ENCODE data around the gene ZNF618. TPM values are rescaled to one million over a fixed set of nuclear protein-coding genes. Genes with fewer than 3 reads are reported as not detected.

Gene ZNF618
- total RNA-seq, 4 donors from 2014 or later, result 0.26 to 1.2 (median 1.0) TPM

DNA sequence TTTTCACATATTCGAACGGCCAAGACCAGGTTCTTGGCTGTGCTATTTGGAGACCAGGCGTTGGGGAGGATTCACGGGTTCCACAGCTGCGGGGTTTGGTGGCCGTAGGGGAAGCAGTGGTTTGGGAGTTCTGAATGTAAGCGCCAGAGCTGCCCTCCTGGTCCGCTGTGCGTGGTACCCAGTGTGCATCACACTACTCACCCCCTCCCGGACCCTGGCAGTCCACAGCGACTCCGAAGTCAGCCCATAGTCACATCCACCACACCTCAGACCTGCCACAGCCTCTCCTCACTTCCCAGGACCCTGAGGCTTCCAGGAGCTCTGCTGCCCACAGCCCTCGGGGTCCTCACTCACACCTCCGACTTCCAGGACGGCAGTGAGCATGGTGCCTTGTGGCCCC is 175.2 kb downstream of the ZNF618 start:
- TF ChIP-seq, protein P1, sequence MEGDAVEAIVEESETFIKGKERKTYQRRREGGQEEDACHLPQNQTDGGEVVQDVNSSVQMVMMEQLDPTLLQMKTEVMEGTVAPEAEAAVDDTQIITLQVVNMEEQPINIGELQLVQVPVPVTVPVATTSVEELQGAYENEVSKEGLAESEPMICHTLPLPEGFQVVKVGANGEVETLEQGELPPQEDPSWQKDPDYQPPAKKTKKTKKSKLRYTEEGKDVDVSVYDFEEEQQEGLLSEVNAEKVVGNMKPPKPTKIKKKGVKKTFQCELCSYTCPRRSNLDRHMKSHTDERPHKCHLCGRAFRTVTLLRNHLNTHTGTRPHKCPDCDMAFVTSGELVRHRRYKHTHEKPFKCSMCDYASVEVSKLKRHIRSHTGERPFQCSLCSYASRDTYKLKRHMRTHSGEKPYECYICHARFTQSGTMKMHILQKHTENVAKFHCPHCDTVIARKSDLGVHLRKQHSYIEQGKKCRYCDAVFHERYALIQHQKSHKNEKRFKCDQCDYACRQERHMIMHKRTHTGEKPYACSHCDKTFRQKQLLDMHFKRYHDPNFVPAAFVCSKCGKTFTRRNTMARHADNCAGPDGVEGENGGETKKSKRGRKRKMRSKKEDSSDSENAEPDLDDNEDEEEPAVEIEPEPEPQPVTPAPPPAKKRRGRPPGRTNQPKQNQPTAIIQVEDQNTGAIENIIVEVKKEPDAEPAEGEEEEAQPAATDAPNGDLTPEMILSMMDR (IDR thresholded peaks at IDR 0.05 in 4 of 5, conservative IDR thresholded peaks at IDR 0.05 in 1 of 5), result no peak
- TF ChIP-seq POLR2A (IDR thresholded peaks at IDR 0.05), result no peak
- Histone ChIP-seq H3K27me3 (no peaks in the 10 kb centered on the region), H3K4me1 (no peaks in the 10 kb centered on the region), H3K27ac (no peak overlapping the region), H3K36me3 (no peaks in the 10 kb centered on the region), H3K9me3 (no peaks in the 10 kb centered on the region), H3K4me3 (no peak overlapping the region)
- DNase-seq, result no peak
- in situ Hi-C loops (cut with MboI; ENCODE audit: low sequenced_read_pairs in 4 of 4), result no loop called here
- intact Hi-C loops (cut with DNase I; ENCODE audit: low total_unique reads), result no loop called here
- no peak for ATAC-seq

DNA sequence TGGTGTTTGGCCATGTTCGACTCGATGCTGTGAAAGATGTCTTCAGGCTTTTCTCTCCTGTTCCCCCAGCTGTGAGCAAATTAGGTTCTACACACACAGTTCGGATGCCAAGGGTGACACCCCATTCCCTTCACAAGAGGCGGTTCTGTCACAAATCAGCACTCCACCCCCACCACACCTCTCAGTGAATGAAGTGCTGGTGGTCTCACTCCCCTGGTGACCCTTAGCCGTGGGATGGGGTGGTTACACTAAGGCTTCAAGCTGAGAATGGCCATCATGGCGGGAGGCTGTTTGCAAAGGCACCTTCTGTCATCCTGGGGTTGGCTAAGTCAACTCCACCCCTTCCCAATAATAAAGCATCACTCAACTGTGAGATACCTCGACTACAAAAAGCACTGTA is 175.6 kb downstream of the ZNF618 start:
- intact Hi-C loops (cut with DNase I; ENCODE audit: low total_unique reads) (no loop called here), in situ Hi-C loops (cut with MboI; ENCODE audit: low sequenced_read_pairs in 4 of 4) (no loop called here)
- Histone ChIP-seq H3K27ac (no peak overlapping the region), H3K4me3 (no peak overlapping the region), H3K36me3 (no peaks in the 10 kb centered on the region), H3K4me1 (no peaks in the 10 kb centered on the region), H3K9me3 (no peaks in the 10 kb centered on the region), H3K27me3 (no peaks in the 10 kb centered on the region)
- DNase-seq (no peak), ATAC-seq (no peak)
- TF ChIP-seq, protein P1 (IDR thresholded peaks at IDR 0.05 in 4 of 5, conservative IDR thresholded peaks at IDR 0.05 in 1 of 5), result no peak
- TF ChIP-seq POLR2A (IDR thresholded peaks at IDR 0.05), result no peak

DNA sequence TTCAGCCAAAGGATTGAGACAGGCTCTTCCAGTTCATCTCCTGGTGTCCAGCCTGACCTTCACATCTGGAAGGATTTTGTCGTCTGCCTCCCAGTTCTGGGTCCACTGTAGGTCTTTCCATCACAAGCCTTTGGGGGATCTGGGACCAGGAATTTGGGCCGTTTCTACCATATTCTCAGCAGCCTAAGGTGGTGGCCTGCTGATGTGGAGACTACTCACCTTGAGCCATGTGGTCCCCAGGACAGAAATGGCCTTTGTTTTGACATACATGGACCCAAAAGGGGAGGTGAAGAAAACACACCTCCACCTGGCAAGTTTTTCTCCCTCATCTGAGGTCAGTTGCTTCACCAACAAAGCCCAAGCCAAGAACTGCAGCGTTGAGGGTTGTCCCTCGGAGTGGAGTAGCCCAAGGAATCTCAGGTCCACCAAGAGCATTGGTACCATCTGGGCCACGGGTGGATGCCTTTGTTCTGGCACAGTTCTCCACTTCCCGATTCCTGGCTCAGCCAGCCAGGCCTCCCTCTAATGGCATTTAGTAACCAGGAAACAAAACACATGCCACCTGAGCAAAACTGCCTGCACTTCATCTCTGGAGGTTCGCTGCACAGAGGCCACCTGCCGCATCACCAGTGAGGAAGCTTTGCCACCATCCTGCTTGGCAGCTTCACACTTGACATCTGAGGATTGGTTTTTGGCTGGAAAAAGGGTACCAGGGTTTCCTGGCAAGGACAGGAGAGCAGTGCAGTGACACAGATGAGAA is 177.3 kb downstream of the ZNF618 start:
- Histone ChIP-seq H3K27me3 (no peaks in the 10 kb centered on the region), H3K4me1 (no peaks in the 10 kb centered on the region), H3K27ac (no peak overlapping the region), H3K4me3 (no peak overlapping the region), H3K36me3 (no peaks in the 10 kb centered on the region), H3K9me3 (no peaks in the 10 kb centered on the region)
- in situ Hi-C loops (cut with MboI; ENCODE audit: low sequenced_read_pairs in 4 of 4), result no loop called here
- TF ChIP-seq, protein P1 (IDR thresholded peaks at IDR 0.05 in 4 of 5, conservative IDR thresholded peaks at IDR 0.05 in 1 of 5), result no peak
- TF ChIP-seq POLR2A (IDR thresholded peaks at IDR 0.05), result no peak
- intact Hi-C loops (cut with DNase I; ENCODE audit: low total_unique reads), result no loop called here
- DNase-seq, result no peak
- no peak for ATAC-seq

GRCh38 chr9:114054191-114054690 is 178.1 kb downstream of the ZNF618 start:
- no peak for ATAC-seq
- intact Hi-C loops (cut with DNase I; ENCODE audit: low total_unique reads), result no loop called here
- in situ Hi-C loops (cut with MboI; ENCODE audit: low sequenced_read_pairs in 4 of 4), result no loop called here

More at GRCh38 chr9:114054191-114054690, 178.1 kb downstream of the ZNF618 start:
- Histone ChIP-seq H3K4me1 (peaks cover 0 to 2% of the 10 kb centered on the region in 2 donors), H3K27ac (no peak overlapping the region), H3K27me3 (no peaks in the 10 kb centered on the region), H3K9me3 (no peaks in the 10 kb centered on the region), H3K4me3 (no peak overlapping the region), H3K36me3 (no peaks in the 10 kb centered on the region)
- TF ChIP-seq POLR2A (IDR thresholded peaks at IDR 0.05), result no peak
- TF ChIP-seq, protein P1 (IDR thresholded peaks at IDR 0.05 in 4 of 5, conservative IDR thresholded peaks at IDR 0.05 in 1 of 5), result no peak
- no peak for DNase-seq
